Left lung (tissue), 10 donors: ENCODE results near the gene NEURL1. TPM values are rescaled to one million over a fixed set of nuclear protein-coding genes. Genes with fewer than 3 reads are reported as not detected.

ENCODE experiments used
- ATAC-seq: fragments of 200-7000 bp; cut with Tn5 transposase; one replicate; pipeline ENCODE4 v1.9.1; 2020; ENCODE audit warnings: moderate library complexity
- DNase-seq, 4 donors: peaks; one replicate each; pipeline ENCODE4 v3.0.0-alpha.2; 2013 to 2020
- H3K27ac ChIP-seq, 2 donors: fragments of 200-600 bp; sonication (generic) in 1 of 2; one replicate each; pipeline versions ENCODE4 v1.5.0 to v1.8.0; 2020 to 2021
- H3K27me3 ChIP-seq, 2 donors: fragments of 200-600 bp; sonication (generic) in 1 of 2; one replicate each; pipeline versions ENCODE4 v1.5.0 to v1.8.0; 2020 to 2021
- H3K36me3 ChIP-seq, 2 donors: fragments of 200-600 bp; sonication (generic) in 1 of 2; one replicate each; pipeline versions ENCODE4 v1.5.0 to v1.8.0; 2020 to 2021
- H3K4me1 ChIP-seq, 2 donors: fragments of 200-600 bp; one replicate each; pipeline ENCODE4 v1.8.0; 2021
- H3K4me3 ChIP-seq, 2 donors: fragments of 200-600 bp; sonication (generic) in 1 of 2; one replicate each; pipeline versions ENCODE4 v1.5.0 to v1.8.0; 2020 to 2021; ENCODE audit warnings: mild to moderate bottlenecking in 1 of 2
- H3K9me3 ChIP-seq, 2 donors: fragments of 200-600 bp; sonication (generic) in 1 of 2; one replicate each; pipeline versions ENCODE4 v1.5.0 to v1.8.0; 2020 to 2021
- CTCF ChIP-seq, 2 donors: fragments of 200-600 bp; sonication (generic) in 1 of 2; IDR thresholded peaks; one replicate each; pipeline versions ENCODE4 v1.5.0 to v1.8.0; 2021; ENCODE audit warnings: antibody characterized with exemption in 2 of 2
- intact Hi-C, 2 donors: fragments of 100-400 bp; cut with DNase I; formaldehyde crosslinking; loops; one replicate each; pipeline versions ENCODE4 v1.11.2 to v1.14.2; 2022
- polyA plus RNA-seq, 6 donors: library from polyadenylated mRNA; unstranded; fragments of 120-200 nt; gene quantifications; one replicate each; pipeline ENCODE4 v1.2.1, GENCODE V29; 2013; ENCODE audit not compliant: insufficient read length in 6 of 6
- total RNA-seq, 2 donors: library from RNA; stranded (reverse); fragmentation: NEBNext Ultra II Directional; extraction: Animal tissue kit (Norgen Biotek cat#: 25700); gene quantifications; one replicate each; pipeline ENCODE4 v1.2.1, GENCODE V29; 2021
- donor health status: DM: no; HTN: yes; CAD: no.
- donor health status: DM: no; HTN: no; CAD: no.

The NEURL1 gene
- total and polyA plus RNA-seq, 8 donors, result 0.76 to 2.1 (median 1.4) TPM

- Histone ChIP-seq H3K4me3 (no peak overlapping the region), H3K9me3 (no peaks in the 10 kb centered on the region), H3K27ac (peak overlapping the region; percentile 23 to 26), H3K4me1 (peaks cover 11 to 21% of the 10 kb centered on the region in 2 donors), H3K27me3 (no peaks in the 10 kb centered on the region), H3K36me3 (peaks cover 0 to 54% of the 10 kb centered on the region in 2 donors)
- peak in 2 of 4 donors; percentile 79 to 85 for DNase-seq
- peak; percentile 20 for ATAC-seq
- TF ChIP-seq CTCF (IDR thresholded peaks at IDR 0.05), result no peak
- intact Hi-C loops, result no loop called here
Measured at GRCh38 chr10:103616705-103617601, 123.4 kb downstream of the NEURL1 start.

- DNase-seq (peak in 1 of 4 donors; percentile 43), ATAC-seq (no peak)
- H3K9me3 ChIP-seq, result no peaks in the 10 kb centered on the region
- intact Hi-C loops, result no loop called here
- no peak for TF ChIP-seq CTCF (IDR thresholded peaks at IDR 0.05)
- H3K4me3 ChIP-seq, result no peak overlapping the region
- peaks cover 11 to 21% of the 10 kb centered on the region in 2 donors for H3K4me1 ChIP-seq
- H3K27me3 ChIP-seq, result no peaks in the 10 kb centered on the region
- H3K36me3 ChIP-seq, result peaks cover 0 to 53% of the 10 kb centered on the region in 2 donors
- H3K27ac ChIP-seq, result peak overlapping the region; percentile 23 to 26
Measured at GRCh38 chr10:103617602-103618385, 124.3 kb downstream of the NEURL1 start.

GRCh38 chr10:103618575-103619423 lies 125.3 kb downstream of the NEURL1 start:
- TF ChIP-seq CTCF (IDR thresholded peaks at IDR 0.05), result no peak
- Histone ChIP-seq H3K4me3 (no peak overlapping the region), H3K4me1 (peaks cover 11 to 21% of the 10 kb centered on the region in 2 donors), H3K27me3 (no peaks in the 10 kb centered on the region), H3K9me3 (no peaks in the 10 kb centered on the region), H3K36me3 (peaks cover 0 to 51% of the 10 kb centered on the region in 2 donors), H3K27ac (peak overlapping the region; percentile 41 to 44)
- intact Hi-C loops, result no loop called here
- ATAC-seq (peak; percentile 34), DNase-seq (peak in 3 of 4 donors; percentile 50 to 75 (median 63))

GRCh38 chr10:103619424-103620351 lies 126.2 kb downstream of the NEURL1 start:
- ATAC-seq, result no peak
- TF ChIP-seq CTCF (IDR thresholded peaks at IDR 0.05), result no peak
- intact Hi-C loops, result no loop called here
- peak in 1 of 4 donors; percentile 51 for DNase-seq
- H3K27me3 ChIP-seq, result no peaks in the 10 kb centered on the region
- peak overlapping the region; percentile 41 to 59 for H3K27ac ChIP-seq
- H3K36me3 ChIP-seq, result peaks cover 0 to 58% of the 10 kb centered on the region in 2 donors
- H3K4me3 ChIP-seq, result no peak overlapping the region
- H3K9me3 ChIP-seq, result no peaks in the 10 kb centered on the region
- peaks cover 11 to 21% of the 10 kb centered on the region in 2 donors for H3K4me1 ChIP-seq
